ENCODE results near the gene MYO16. TPM values are rescaled to one million over a fixed set of nuclear protein-coding genes. Genes with fewer than 3 reads are reported as not detected.

Gene MYO16
- total RNA-seq, 1 donor from 2014 or later, result 1.2 TPM

GRCh38 chr13:109119896-109120295 lies 490.5 kb downstream of the MYO16 start:
- DNase-seq, result no peak
- intact Hi-C loops (cut with DNase I), result no loop called here
- no peak for ATAC-seq (ENCODE audit: poor library complexity)

GRCh38 chr13:109121826-109122225 lies 492.4 kb downstream of the MYO16 start:
- DNase-seq (no peak), ATAC-seq (ENCODE audit: poor library complexity) (no peak)
- intact Hi-C loops (cut with DNase I), result no loop called here

GRCh38 chr13:109123971-109124370 lies 494.6 kb downstream of the MYO16 start:
- DNase-seq (no peak), ATAC-seq (ENCODE audit: poor library complexity) (no peak)
- intact Hi-C loops (cut with DNase I), result no loop called here

- no peak for DNase-seq
- no peak for ATAC-seq (ENCODE audit: poor library complexity)
- intact Hi-C loops (cut with DNase I), result no loop called here
Observed at GRCh38 chr13:109126178-109126577, 496.8 kb downstream of the MYO16 start.

GRCh38 chr13:109126891-109127641 lies 497.7 kb downstream of the MYO16 start:
- ATAC-seq (ENCODE audit: poor library complexity), result no peak
- no peak for DNase-seq
- intact Hi-C loops (cut with DNase I), result no loop called here

GRCh38 chr13:109128121-109128520 lies 498.7 kb downstream of the MYO16 start:
- intact Hi-C loops (cut with DNase I), result no loop called here
- DNase-seq (no peak), ATAC-seq (ENCODE audit: poor library complexity) (no peak)

- DNase-seq, result no peak
- intact Hi-C loops (cut with DNase I), result no loop called here
- ATAC-seq (ENCODE audit: poor library complexity), result no peak
Observed at GRCh38 chr13:109130093-109130835, 500.9 kb downstream of the MYO16 start.

- ATAC-seq (ENCODE audit: poor library complexity), result peak; percentile 57
- DNase-seq, result no peak
- intact Hi-C loops (cut with DNase I), result no loop called here
Observed at GRCh38 chr13:109131698-109132257, 502.4 kb downstream of the MYO16 start.

- DNase-seq, result no peak
- intact Hi-C loops (cut with DNase I), result no loop called here
- ATAC-seq (ENCODE audit: poor library complexity), result no peak
Observed at GRCh38 chr13:109135018-109135417, 505.6 kb downstream of the MYO16 start.

GRCh38 chr13:109136873-109137272 lies 507.5 kb downstream of the MYO16 start:
- no peak for DNase-seq
- ATAC-seq (ENCODE audit: poor library complexity), result no peak
- intact Hi-C loops (cut with DNase I), result no loop called here

- no peak for ATAC-seq (ENCODE audit: poor library complexity)
- DNase-seq, result no peak
- intact Hi-C loops (cut with DNase I), result no loop called here
Observed at GRCh38 chr13:109139346-109139745, 509.9 kb downstream of the MYO16 start.

GRCh38 chr13:109140054-109140453 lies 510.6 kb downstream of the MYO16 start:
- intact Hi-C loops (cut with DNase I), result loop anchor here (10.0 kb wide), 1 partner anchor 965 kb away; no protein-coding TSS in a partner anchor
- no peak for DNase-seq
- ATAC-seq (ENCODE audit: poor library complexity), result no peak

- peak; percentile 73 for ATAC-seq (ENCODE audit: poor library complexity)
- no peak for DNase-seq
- intact Hi-C loops (cut with DNase I), result loop anchor here (10.0 kb wide), 1 partner anchor 964 kb away; no protein-coding TSS in a partner anchor
Observed at GRCh38 chr13:109140479-109141349, 511.3 kb downstream of the MYO16 start.

- no peak for DNase-seq
- ATAC-seq (ENCODE audit: poor library complexity), result no peak
- intact Hi-C loops (cut with DNase I), result loop anchor here (10.0 kb wide), 1 partner anchor 963 kb away; no protein-coding TSS in a partner anchor
Observed at GRCh38 chr13:109141706-109142105, 512.3 kb downstream of the MYO16 start.

- DNase-seq (no peak), ATAC-seq (ENCODE audit: poor library complexity) (no peak)
- intact Hi-C loops (cut with DNase I), result loop anchor here (5.0 to 10.0 kb wide), 2 partner anchors 187 to 960 kb away; no protein-coding TSS in a partner anchor
Observed at GRCh38 chr13:109144693-109145437, 515.5 kb downstream of the MYO16 start.

- no peak for DNase-seq
- intact Hi-C loops (cut with DNase I), result loop anchor here (5.0 to 10.0 kb wide), 2 partner anchors 187 to 959 kb away; no protein-coding TSS in a partner anchor
- ATAC-seq (ENCODE audit: poor library complexity), result peak; percentile 89
Observed at GRCh38 chr13:109145631-109146030, 516.2 kb downstream of the MYO16 start.

GRCh38 chr13:109146393-109146792 lies 517.0 kb downstream of the MYO16 start:
- DNase-seq (no peak), ATAC-seq (ENCODE audit: poor library complexity) (peak; percentile 12)
- intact Hi-C loops (cut with DNase I), result loop anchor here (5.0 to 10.0 kb wide), 2 partner anchors 186 to 958 kb away; no protein-coding TSS in a partner anchor
